ENCODE measurements around the gene KRTCAP3.
"Not testable (repeated sequence)": the region's sequence is repeated elsewhere in the genome, so short reads cannot be mapped to it uniquely, and the experiment has no call there.

The KRTCAP3 gene

DNA sequence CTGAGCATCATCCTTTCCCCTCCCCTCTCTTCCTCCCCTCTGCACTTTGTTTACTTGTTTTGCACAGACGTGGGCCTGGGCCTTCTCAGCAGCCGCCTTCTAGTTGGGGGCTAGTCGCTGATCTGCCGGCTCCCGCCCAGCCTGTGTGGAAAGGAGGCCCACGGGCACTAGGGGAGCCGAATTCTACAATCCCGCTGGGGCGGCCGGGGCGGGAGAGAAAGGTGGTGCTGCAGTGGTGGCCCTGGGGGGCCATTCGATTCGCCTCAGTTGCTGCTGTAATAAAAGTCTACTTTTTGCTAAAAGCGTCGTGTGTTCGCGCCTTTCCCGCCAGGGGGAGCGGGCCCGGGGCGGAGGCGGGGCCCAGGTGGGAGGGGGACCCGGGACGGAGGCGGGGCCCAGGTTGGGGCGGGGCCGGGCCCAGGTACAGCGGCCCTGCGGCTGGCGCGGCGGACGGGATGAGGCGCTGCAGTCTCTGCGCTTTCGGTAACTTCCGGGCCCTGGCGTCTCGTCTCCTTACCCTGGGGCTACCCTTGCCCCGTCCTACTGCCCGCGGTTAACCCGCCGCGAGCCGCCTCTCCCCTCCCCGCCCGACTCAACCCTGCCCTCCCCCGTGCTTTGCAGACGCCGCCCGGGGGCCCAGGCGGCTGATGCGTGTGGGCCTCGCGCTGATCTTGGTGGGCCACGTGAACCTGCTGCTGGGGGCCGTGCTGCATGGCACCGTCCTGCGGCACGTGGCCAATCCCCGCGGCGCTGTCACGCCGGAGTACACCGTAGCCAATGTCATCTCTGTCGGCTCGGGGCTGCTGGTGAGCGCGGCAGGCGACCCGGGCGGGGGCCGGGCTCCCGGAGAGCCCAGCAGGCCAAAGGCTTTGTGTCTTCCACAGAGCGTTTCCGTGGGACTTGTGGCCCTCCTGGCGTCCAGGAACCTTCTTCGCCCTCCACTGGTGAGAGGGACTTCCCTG is at the start of gene KRTCAP3:
Gene KRTCAP3, plus strand, starts transcription at position 424 of the 962 bp plus-strand sequence. Its CDS starts 32 bp downstream, at position 456.
- DNase-seq = no peak

GRCh38 chr2:27393225-27393624 is 49.0 kb upstream of the KRTCAP3 start:
- no peak for DNase-seq

- no peak for DNase-seq
Measured at GRCh38 chr2:27398962-27399361, 43.2 kb upstream of the KRTCAP3 start.

- no peak for DNase-seq
Measured at GRCh38 chr2:27400348-27401135, 41.6 kb upstream of the KRTCAP3 start.

GRCh38 chr2:27407798-27408491 is 34.2 kb upstream of the KRTCAP3 start:
- no peak for DNase-seq

DNA sequence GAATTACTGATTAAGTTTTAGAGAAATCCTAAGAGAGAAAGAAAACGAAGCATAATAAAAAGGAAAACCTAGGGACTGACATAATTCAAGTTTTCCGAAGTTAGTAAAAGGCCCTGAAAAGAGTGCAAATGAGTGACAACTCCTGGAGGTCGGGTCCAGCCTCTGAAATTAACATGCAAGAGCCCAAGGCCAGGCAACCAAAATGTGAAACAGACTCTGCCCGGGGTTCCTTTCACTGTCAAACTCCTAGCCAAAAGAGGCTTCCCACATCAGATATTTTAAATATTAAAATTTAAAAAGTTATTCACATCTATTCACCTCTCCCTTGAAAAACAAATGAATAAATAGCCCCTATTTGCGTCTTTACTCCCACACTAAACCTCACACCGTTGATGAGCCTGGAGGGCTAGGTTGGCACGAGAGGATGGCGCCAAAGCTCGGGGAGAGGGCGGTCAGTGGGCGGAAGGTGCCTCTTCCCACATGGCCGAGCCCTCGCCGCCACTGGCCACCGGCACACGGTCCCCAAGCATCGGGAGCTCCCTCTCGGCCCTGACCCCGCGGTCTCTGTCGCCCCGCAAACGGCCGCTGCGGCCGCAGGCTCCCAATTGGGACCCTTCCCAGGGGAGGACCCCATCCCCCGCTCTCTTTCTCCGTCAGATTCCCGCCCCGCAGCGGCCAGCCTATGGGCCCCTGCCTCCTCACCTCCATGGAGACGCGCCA is 33.4 kb upstream of the KRTCAP3 start:
- DNase-seq = no peak

DNA sequence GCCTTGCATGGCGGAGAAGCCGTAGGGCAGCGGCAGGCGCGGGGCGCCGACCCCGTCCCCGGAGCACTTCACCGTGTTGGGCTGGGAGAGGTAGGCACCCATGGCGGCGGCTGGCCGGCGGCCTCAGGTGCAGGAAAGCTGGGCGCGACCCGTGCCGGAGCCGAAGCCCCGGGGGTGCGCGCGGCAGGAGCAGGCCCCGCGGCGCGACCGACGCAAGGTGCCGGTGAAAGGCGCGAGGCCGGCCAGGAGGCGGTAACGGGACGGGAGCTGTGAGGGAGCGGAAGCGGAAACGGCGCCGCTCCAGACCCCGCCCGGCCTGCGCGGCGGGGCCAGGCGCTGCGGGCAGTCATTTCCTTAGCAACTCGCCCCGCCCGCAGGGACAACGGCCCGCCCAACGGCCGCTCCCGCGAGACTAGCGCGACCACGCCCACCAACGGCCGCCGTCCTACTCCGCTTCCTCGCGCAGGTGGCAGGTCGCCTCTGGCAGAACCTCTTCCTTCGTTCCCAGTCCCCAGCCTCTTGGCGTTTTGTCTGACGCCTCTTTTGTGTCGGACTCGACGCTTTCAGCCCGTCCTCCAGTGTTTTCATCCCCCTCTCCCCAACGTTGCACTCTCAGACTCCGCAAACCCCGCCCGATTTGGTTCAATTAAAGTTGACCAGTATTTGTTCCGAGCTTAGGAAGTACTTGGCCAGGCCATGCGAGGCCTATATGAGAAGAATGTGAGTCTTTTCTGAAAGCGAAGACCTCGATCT is 32.7 kb upstream of the KRTCAP3 start, which contains the start of gene PPM1G:
Gene PPM1G, minus strand, starts transcription at position 271 of the 753 bp plus-strand sequence. Its CDS starts 169 bp downstream, at position 102.
- DNase-seq = peak; percentile 26

GRCh38 chr2:27412419-27413152 is 29.6 kb upstream of the KRTCAP3 start:
- DNase-seq = no peak

GRCh38 chr2:27416151-27416550 is 26.0 kb upstream of the KRTCAP3 start:
- DNase-seq = no peak

- DNase-seq = no peak
Measured at GRCh38 chr2:27420996-27421395, 21.2 kb upstream of the KRTCAP3 start.

GRCh38 chr2:27421660-27422250 is 20.4 kb upstream of the KRTCAP3 start:
- DNase-seq = no peak

DNA sequence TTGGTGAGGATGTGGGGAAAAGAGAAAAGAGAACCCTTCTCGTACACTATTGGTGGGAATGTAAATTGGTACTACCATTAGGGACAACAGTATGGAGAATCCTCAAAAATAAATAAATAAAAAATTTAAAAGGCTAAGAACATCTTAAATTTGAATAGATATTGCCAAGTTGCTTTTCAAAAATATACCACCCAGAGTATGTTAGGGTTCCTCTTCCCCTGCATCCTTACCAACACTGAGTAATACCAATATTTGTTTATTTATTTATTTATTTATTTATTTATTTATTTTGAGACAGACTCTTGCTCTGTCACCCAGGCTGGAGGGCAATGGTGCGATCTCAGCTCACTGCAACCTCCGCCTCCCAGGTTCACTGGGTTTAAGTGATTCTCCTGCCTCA is 19.2 kb upstream of the KRTCAP3 start:
- no peak for DNase-seq

- not testable (repeated sequence) for DNase-seq
Measured at GRCh38 chr2:27425039-27425438, 17.1 kb upstream of the KRTCAP3 start.

- DNase-seq = no peak
Measured at GRCh38 chr2:27427863-27428212, 14.3 kb upstream of the KRTCAP3 start.

- peak; percentile 53 for DNase-seq
Measured at GRCh38 chr2:27428213-27428977, 13.8 kb upstream of the KRTCAP3 start, which contains the start of gene NRBP1. NRBP1 (plus strand) TSS chr2:27428631; CDS start chr2:27433274, 4,643 bp downstream.

- peak; percentile 70 for DNase-seq
Measured at GRCh38 chr2:27428978-27429541, 13.1 kb upstream of the KRTCAP3 start.

DNA sequence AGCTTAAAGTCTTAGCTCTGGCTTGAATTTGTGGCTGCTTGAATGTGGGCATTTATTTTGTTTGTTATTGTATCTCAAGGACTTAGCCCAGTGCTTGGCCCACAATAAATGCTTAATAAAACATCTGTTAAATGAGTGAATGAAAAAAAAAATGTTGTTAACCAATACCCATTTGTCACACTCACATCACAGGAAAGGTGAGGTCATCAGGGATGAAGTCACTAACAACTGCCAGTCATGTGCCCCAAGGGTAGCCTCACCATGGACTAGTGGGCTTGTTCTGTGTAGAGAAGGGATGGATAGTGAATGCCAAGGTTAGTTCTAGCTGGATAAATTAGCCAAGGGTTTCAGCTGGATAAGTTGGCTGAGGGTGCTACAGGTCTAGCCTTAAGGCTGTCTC is 10.8 kb upstream of the KRTCAP3 start:
- no peak for DNase-seq

DNA sequence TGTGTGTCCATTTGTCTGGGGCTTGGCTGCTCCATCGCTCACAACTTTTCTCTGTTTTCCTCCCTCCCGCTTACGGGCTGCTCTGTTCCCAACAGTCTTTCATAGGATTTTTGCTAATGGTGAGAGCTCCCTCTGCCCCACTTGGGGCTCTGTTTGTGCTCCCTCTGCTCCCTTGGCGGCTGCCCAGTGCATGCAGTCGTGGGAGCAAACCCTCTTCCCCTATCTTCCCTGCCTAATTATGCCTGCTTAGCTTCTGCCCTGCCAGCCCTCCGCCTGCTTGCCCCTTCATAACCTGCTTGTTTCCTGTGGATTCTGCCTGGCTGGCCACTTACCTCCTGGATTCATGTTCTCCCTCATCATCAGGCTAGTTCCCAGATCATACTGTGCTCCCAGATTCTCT is 6.6 kb upstream of the KRTCAP3 start:
- no peak for DNase-seq
